ENCODE measurements around the gene NUDT4. TPM values are rescaled to one million over a fixed set of nuclear protein-coding genes. Genes with fewer than 3 reads are reported as not detected.

Gene NUDT4
- total and polyA plus RNA-seq, 2 of the 13 experiments (the other 11 are each of a cell fraction or from before 2014, with no cell fraction given), result 37.3 to 70.1 TPM

DNA sequence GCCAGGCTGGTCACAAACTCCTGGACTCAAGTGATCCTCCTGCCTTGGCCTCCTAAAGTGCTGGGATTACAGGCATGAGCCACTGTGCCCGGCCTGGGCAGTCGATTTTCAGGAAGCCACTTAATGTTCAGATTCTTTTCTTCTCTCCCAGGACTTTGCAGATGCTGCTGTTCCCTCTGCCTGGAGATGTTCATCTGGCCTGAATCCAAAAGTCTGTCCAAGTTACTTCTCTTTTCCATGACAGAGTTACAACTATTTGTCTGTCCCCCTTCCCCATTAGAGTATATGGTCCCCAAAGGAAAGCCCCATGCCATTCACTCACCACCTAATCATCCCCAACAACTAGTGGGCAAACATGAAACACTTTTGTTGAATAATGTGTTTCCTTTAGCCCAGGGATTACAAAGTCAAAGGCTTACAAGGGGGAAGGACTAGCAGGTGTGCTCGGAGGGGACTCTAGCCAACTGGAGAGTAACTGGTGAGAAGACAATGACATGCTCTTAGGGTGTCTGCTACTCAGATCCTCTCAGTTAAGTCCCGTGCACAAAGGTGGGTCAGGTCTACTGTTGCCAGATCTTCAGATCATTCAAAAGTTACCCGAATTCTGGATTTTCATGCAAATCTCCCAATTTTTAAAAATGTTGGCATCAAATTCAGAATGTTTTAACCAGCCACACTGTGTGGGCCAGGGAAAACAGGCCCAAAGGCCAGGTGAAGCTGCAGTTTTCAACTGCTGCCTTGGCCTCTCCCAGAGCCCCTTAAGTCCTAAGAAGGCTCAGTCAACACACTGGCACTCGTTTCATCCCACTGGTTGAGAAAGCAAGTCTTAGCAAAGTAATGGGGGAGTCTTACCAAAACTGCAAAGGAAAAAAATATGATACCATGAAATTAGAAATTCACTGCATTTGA, 29.6 kb downstream of the NUDT4 start (continued):
- no peak for TF ChIP-seq ZSCAN5A (CRISPR knock-in tag; IDR thresholded peaks at IDR 0.05; ENCODE audit: borderline replicate concordance)

- no peak for FAIRE-seq
- Histone ChIP-seq H3K27ac (ENCODE audit: extremely low read length, insufficient read depth, low read length) (no peak overlapping the region), H3K79me2 (ENCODE audit: insufficient read depth, low read length) (peaks cover 28% of the 10 kb centered on the region), H3K9me3 (ENCODE audit: low read length) (no peaks in the 10 kb centered on the region), H3K4me1 (ENCODE audit: insufficient read depth, low read length) (peaks cover 10% of the 10 kb centered on the region; the same call in 1 of the 2 replicates), H3K4me2 (ENCODE audit: low read depth, low read length) (no peak overlapping the region), H2AFZ (ENCODE audit: low read length) (no peak overlapping the region), H3K4me3 (replicated peaks in 1 of 3; ENCODE audit: insufficient read depth in 1 of 3, low read depth in 2 of 3, low read length in 3 of 3) (no peak overlapping the region), H4K20me1 (ENCODE audit: insufficient read depth, low read length) (peaks cover 11% of the 10 kb centered on the region; the same call in 1 of the 2 replicates), H3K36me3 (replicated peaks in 1 of 2; ENCODE audit: control insufficient read depth in 1 of 2, insufficient read depth in 2 of 2, low read length in 2 of 2) (peaks cover 3 to 29% of the 10 kb centered on the region in 2 experiments; a peak in 4 of 5 replicates), H3K9ac (ENCODE audit: insufficient read depth, low read depth, low read length) (no peak overlapping the region), H3K27me3 (ENCODE audit: control insufficient read depth in 1 of 2, insufficient read depth in 2 of 2, low read length in 2 of 2) (no peaks in the 10 kb centered on the region)
- no peak for TF ChIP-seq ADNP (CRISPR knock-in tag; IDR thresholded peaks at IDR 0.05)
- 97% methylated on average over 2 of the region's 2 CpGs for WGBS (ENCODE audit: low lambda C conversion rate)
- no TSS peak for BruUV-seq (replicated peaks)
- DNase-seq (ENCODE audit: low spot score), result no peak
- intact Hi-C loops (cut with micrococcal nuclease; ENCODE audit: unreplicated experiment), result no loop called here
- ChIA-PET CTCF (ENCODE audit: low intra/inter-chr PET ratio, low total read pairs) (no interaction called here), POLR2A (no interaction called here)
- in situ Hi-C loops (cut with HindIII; ENCODE audit: extremely low pct_ligation_motif_present, low pct_unique_long_range_greater_than_20kb), result loop anchor here (10.0 kb wide), 1 partner anchor 413 kb away; no protein-coding TSS in a partner anchor
- ATAC-seq, result no peak
These were observed 30.2 kb downstream of the NUDT4 start for GRCh38 chr12:93407963-93408283.

GRCh38 chr12:93408813-93409212, 31.1 kb downstream of the NUDT4 start:
- Histone ChIP-seq H3K9me3 (ENCODE audit: low read length) (no peaks in the 10 kb centered on the region), H3K36me3 (replicated peaks in 1 of 2; ENCODE audit: control insufficient read depth in 1 of 2, insufficient read depth in 2 of 2, low read length in 2 of 2) (peaks cover 3 to 32% of the 10 kb centered on the region in 2 experiments), H2AFZ (ENCODE audit: low read length) (no peak overlapping the region), H3K27me3 (ENCODE audit: control insufficient read depth in 1 of 2, insufficient read depth in 2 of 2, low read length in 2 of 2) (no peaks in the 10 kb centered on the region), H3K4me2 (ENCODE audit: low read depth, low read length) (no peak overlapping the region), H3K4me1 (ENCODE audit: insufficient read depth, low read length) (peaks cover 17% of the 10 kb centered on the region; the same call in 1 of the 2 replicates), H3K27ac (ENCODE audit: extremely low read length, insufficient read depth, low read length) (no peak overlapping the region), H3K9ac (ENCODE audit: insufficient read depth, low read depth, low read length) (no peak overlapping the region), H3K4me3 (replicated peaks in 1 of 3; ENCODE audit: insufficient read depth in 1 of 3, low read depth in 2 of 3, low read length in 3 of 3) (no peak overlapping the region), H4K20me1 (ENCODE audit: insufficient read depth, low read length) (peaks cover 20% of the 10 kb centered on the region), H3K79me2 (ENCODE audit: insufficient read depth, low read length) (peaks cover 36% of the 10 kb centered on the region)
- intact Hi-C loops (cut with micrococcal nuclease; ENCODE audit: unreplicated experiment), result no loop called here
- CTCF ChIA-PET (ENCODE audit: low intra/inter-chr PET ratio, low total read pairs), result no interaction called here
- ATAC-seq (no peak), DNase-seq (ENCODE audit: low spot score) (no peak), FAIRE-seq (peak; percentile 28)
- POLR2A ChIA-PET, result no interaction called here
- in situ Hi-C loops (cut with HindIII; ENCODE audit: extremely low pct_ligation_motif_present, low pct_unique_long_range_greater_than_20kb), result loop anchor here (10.0 kb wide), 1 partner anchor 414 kb away; no protein-coding TSS in a partner anchor
- BruUV-seq (replicated peaks), result no TSS peak
- no peak for TF ChIP-seq ZNF3 (CRISPR knock-in tag; IDR thresholded peaks at IDR 0.05)
- no peak for TF ChIP-seq SCMH1 (CRISPR knock-in tag; IDR thresholded peaks at IDR 0.05; ENCODE audit: borderline replicate concordance)
- TF ChIP-seq ZSCAN12 (CRISPR knock-in tag; IDR thresholded peaks at IDR 0.05), result no peak
- no peak for TF ChIP-seq DR1 (CRISPR knock-in tag; IDR thresholded peaks at IDR 0.05)
- TF ChIP-seq ZNF362 (CRISPR knock-in tag; IDR thresholded peaks at IDR 0.05; ENCODE audit: borderline replicate concordance), result no peak
- no peak for TF ChIP-seq PHB2 (IDR thresholded peaks at IDR 0.05; ENCODE audit: partially characterized antibody)
- TF ChIP-seq ZNF564 (CRISPR knock-in tag; IDR thresholded peaks at IDR 0.05), result no peak
- no peak for TF ChIP-seq RFX1 (IDR thresholded peaks at IDR 0.05)
- no peak for TF ChIP-seq RNF219 (CRISPR knock-in tag; IDR thresholded peaks at IDR 0.05)
- no peak for TF ChIP-seq REPIN1 (CRISPR knock-in tag; IDR thresholded peaks at IDR 0.05; ENCODE audit: borderline replicate concordance, low read depth)

All from HepG2 (cell line).